ENCODE data around the gene CXCR4.

The CXCR4 gene

DNA sequence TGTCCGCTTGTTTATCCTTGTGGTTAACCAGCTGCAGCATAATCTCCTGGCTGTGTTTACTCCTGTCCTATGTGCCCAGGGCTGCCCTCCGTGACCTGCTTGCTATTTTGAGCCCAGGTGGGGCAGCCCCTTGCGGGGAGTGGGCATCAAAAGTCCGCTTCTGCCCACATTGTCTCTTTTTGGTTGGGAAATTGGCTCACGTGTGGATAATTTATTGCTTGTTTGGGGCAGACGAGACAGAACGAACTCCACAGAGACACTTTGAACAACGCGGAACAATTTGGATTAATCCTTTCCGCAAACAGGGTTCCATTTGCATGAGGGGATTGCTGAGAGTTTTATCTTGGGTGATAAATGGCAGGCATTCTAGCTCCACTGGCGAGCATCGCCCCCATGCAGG is 8.1 kb upstream of the CXCR4 start:
- H2AFZ ChIP-seq (ENCODE audit: low read depth, low read length): no peak overlapping the region
- H3K4me3 ChIP-seq (ENCODE audit: low read length): peak overlapping the region; percentile 67
- no peaks in the 10 kb centered on the region for H4K20me1 ChIP-seq (ENCODE audit: insufficient read depth, low read length)
- no peak overlapping the region for H3K27ac ChIP-seq (ENCODE audit: low read length)
- H3K79me2 ChIP-seq (ENCODE audit: low read length): no peaks in the 10 kb centered on the region
- peaks cover 96% of the 10 kb centered on the region for H3K27me3 ChIP-seq (ENCODE audit: low read depth, low read length)
- TF ChIP-seq, protein P1, sequence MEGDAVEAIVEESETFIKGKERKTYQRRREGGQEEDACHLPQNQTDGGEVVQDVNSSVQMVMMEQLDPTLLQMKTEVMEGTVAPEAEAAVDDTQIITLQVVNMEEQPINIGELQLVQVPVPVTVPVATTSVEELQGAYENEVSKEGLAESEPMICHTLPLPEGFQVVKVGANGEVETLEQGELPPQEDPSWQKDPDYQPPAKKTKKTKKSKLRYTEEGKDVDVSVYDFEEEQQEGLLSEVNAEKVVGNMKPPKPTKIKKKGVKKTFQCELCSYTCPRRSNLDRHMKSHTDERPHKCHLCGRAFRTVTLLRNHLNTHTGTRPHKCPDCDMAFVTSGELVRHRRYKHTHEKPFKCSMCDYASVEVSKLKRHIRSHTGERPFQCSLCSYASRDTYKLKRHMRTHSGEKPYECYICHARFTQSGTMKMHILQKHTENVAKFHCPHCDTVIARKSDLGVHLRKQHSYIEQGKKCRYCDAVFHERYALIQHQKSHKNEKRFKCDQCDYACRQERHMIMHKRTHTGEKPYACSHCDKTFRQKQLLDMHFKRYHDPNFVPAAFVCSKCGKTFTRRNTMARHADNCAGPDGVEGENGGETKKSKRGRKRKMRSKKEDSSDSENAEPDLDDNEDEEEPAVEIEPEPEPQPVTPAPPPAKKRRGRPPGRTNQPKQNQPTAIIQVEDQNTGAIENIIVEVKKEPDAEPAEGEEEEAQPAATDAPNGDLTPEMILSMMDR (IDR thresholded peaks at IDR 0.05; ENCODE audit: low read depth, low read length): no peak
- TF ChIP-seq EZH2phosphoT487 (IDR thresholded peaks at IDR 0.05; ENCODE audit: low read depth): no peak; the same call in 1 of the 2 replicates
- no peaks in the 10 kb centered on the region for H3K9me3 ChIP-seq (ENCODE audit: insufficient read depth, low read length)
- no peaks in the 10 kb centered on the region for H3K36me3 ChIP-seq (replicated peaks; ENCODE audit: low read depth, low read length)
- H3K4me2 ChIP-seq (ENCODE audit: low read length): peak overlapping the region; percentile 90
- 0 out of 2 replicates have a peak overlapping the region, but pooled peaks have one; percentile 4 for H3K9ac ChIP-seq (ENCODE audit: low read length)
- H3K4me1 ChIP-seq (ENCODE audit: low read length): peaks cover 40% of the 10 kb centered on the region

DNA sequence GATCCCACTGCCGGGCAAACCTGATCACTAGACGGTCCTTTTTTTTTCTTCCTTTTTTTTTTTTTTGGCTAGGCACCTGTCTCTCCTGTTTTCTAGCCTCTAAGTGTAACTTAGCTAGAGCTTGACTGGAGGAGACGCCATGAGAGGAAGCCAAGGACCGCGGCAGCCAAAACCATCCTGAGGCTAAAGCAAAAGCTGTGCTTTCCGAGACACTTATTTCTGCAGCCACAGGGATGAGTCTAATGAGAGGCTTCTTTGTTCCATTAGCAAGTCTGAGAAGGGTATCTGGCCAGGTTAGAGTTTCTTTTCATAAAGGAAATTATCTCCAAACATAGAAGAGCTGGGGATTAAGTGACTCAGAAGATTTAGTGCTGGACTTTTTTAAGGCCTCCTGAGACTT is 7.3 kb upstream of the CXCR4 start:
- no peak for TF ChIP-seq EZH2phosphoT487 (IDR thresholded peaks at IDR 0.05; ENCODE audit: low read depth)
- TF ChIP-seq, protein P1 (IDR thresholded peaks at IDR 0.05; ENCODE audit: low read depth, low read length): no peak
- Histone ChIP-seq H3K9ac (ENCODE audit: low read length) (no peak overlapping the region), H3K79me2 (ENCODE audit: low read length) (no peaks in the 10 kb centered on the region), H2AFZ (ENCODE audit: low read depth, low read length) (no peak overlapping the region), H3K4me1 (ENCODE audit: low read length) (peaks cover 36% of the 10 kb centered on the region), H3K27me3 (ENCODE audit: low read depth, low read length) (peaks cover 96% of the 10 kb centered on the region), H3K9me3 (ENCODE audit: insufficient read depth, low read length) (no peaks in the 10 kb centered on the region), H3K4me3 (ENCODE audit: low read length) (no peak overlapping the region; the same call in 1 of the 2 replicates), H3K27ac (ENCODE audit: low read length) (no peak overlapping the region), H3K4me2 (ENCODE audit: low read length) (peak overlapping the region; percentile 90), H3K36me3 (replicated peaks; ENCODE audit: low read depth, low read length) (no peaks in the 10 kb centered on the region), H4K20me1 (ENCODE audit: insufficient read depth, low read length) (no peaks in the 10 kb centered on the region)

DNA sequence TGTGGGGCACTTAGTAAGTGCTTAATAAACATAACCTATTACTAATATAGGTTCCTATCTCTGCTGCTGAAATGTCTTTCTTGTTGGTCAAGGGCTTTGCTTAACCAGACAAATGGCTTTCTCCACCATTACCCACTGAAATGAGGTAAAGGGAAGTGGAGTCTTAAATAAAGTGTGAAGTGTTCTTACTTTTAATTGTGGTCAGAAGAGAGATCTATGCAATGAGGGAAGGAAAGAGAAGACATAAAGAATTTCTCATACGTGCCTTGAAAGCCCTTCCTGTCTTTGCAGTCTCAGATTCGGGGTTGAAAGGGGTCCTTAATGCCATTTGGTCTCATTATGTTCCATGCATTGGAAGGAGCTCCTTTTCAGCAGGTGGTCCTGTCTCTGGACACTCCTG is 6.9 kb upstream of the CXCR4 start:
- Histone ChIP-seq H3K27me3 (ENCODE audit: low read depth, low read length) (peaks cover 96% of the 10 kb centered on the region), H3K4me1 (ENCODE audit: low read length) (peaks cover 36% of the 10 kb centered on the region)

DNA sequence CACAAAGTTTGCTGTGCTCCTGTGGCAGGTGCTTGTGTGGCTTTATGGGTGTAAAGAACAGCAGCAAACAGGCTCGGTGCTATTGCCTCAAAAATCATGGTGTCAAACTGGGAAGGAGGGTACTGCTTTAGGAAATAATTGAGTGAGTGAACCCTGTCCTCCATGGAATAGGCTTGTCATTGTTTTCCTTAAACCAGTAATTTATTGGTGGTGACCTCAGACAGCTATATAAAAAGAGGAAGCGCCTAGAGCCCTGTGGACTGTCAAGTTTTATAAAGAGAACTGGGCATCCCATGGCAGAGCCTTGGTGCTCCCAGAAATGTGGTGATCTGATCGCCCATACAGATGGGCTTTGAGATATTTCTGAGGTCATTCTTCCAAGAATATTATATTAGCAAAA is 4.7 kb upstream of the CXCR4 start:
- TF ChIP-seq EZH2phosphoT487 (IDR thresholded peaks at IDR 0.05; ENCODE audit: low read depth): no peak
- TF ChIP-seq, protein P1 (IDR thresholded peaks at IDR 0.05; ENCODE audit: low read depth, low read length): no peak
- Histone ChIP-seq H3K4me2 (ENCODE audit: low read length) (no peak overlapping the region), H3K36me3 (replicated peaks; ENCODE audit: low read depth, low read length) (no peaks in the 10 kb centered on the region), H3K9ac (ENCODE audit: low read length) (no peak overlapping the region), H4K20me1 (ENCODE audit: insufficient read depth, low read length) (no peaks in the 10 kb centered on the region), H3K9me3 (ENCODE audit: insufficient read depth, low read length) (no peaks in the 10 kb centered on the region), H3K4me1 (ENCODE audit: low read length) (peaks cover 29% of the 10 kb centered on the region), H3K79me2 (ENCODE audit: low read length) (no peaks in the 10 kb centered on the region), H3K4me3 (ENCODE audit: low read length) (no peak overlapping the region), H3K27me3 (ENCODE audit: low read depth, low read length) (peaks cover 80% of the 10 kb centered on the region), H3K27ac (ENCODE audit: low read length) (no peak overlapping the region), H2AFZ (ENCODE audit: low read depth, low read length) (no peak overlapping the region)

More for the DNA sequence above, 6.9 kb upstream of the CXCR4 start:
- TF ChIP-seq, protein P1 (IDR thresholded peaks at IDR 0.05; ENCODE audit: low read depth, low read length): no peak
- no peak for TF ChIP-seq EZH2phosphoT487 (IDR thresholded peaks at IDR 0.05; ENCODE audit: low read depth)
- Histone ChIP-seq H2AFZ (ENCODE audit: low read depth, low read length) (no peak overlapping the region), H3K79me2 (ENCODE audit: low read length) (no peaks in the 10 kb centered on the region), H3K36me3 (replicated peaks; ENCODE audit: low read depth, low read length) (no peaks in the 10 kb centered on the region), H3K9me3 (ENCODE audit: insufficient read depth, low read length) (no peaks in the 10 kb centered on the region), H3K4me2 (ENCODE audit: low read length) (no peak overlapping the region), H3K4me3 (ENCODE audit: low read length) (no peak overlapping the region), H3K9ac (ENCODE audit: low read length) (no peak overlapping the region), H3K27ac (ENCODE audit: low read length) (no peak overlapping the region), H4K20me1 (ENCODE audit: insufficient read depth, low read length) (no peaks in the 10 kb centered on the region)

All from OCI-LY3 (cell line).